ENCODE data around the gene SMAP2. TPM values are rescaled to one million over a fixed set of nuclear protein-coding genes. Genes with fewer than 3 reads are reported as not detected.

SMAP2 gene
- total RNA-seq, 1 experiment from 2014 or later, result 20.2 TPM

- peaks cover 20% of the 10 kb centered on the region for H3K36me3 Mint-ChIP-seq (ENCODE audit: insufficient read depth, unreplicated experiment)
- BruUV-seq (replicated peaks), result no TSS peak
- H3K9me3 Mint-ChIP-seq (ENCODE audit: unreplicated experiment), result no peaks in the 10 kb centered on the region
- intact Hi-C loops (cut with micrococcal nuclease), result no loop called here
- H3K27ac Mint-ChIP-seq (ENCODE audit: low read depth, unreplicated experiment), result no peak overlapping the region
- peaks cover 6% of the 10 kb centered on the region for H3K4me1 Mint-ChIP-seq (ENCODE audit: insufficient read depth, unreplicated experiment)
- POLR2A ChIA-PET, result interaction anchor here (0.6 to 1.5 kb wide), 8 partner anchors 9 to 292 kb away, joined by 3 to 4 read pairs (median 3); partner anchors contain the start of genes RLF and SMAP2
- no peak overlapping the region for H3K4me3 Mint-ChIP-seq (ENCODE audit: unreplicated experiment)
- DNase-seq (ENCODE audit: unreplicated experiment), result no peak
- CTCF ChIA-PET, result interaction anchor here (0.5 to 3.3 kb wide), 8 partner anchors 27 to 676 kb away, joined by 3 to 18 read pairs (median 5); no protein-coding TSS in a partner anchor
- H3K27me3 Mint-ChIP-seq (ENCODE audit: insufficient read depth, unreplicated experiment), result no peaks in the 10 kb centered on the region
- no peak for TF ChIP-seq CTCF (IDR thresholded peaks at IDR 0.05; ENCODE audit: unreplicated experiment)
These were observed 37.8 kb downstream of the SMAP2 start for GRCh38 chr1:40411294-40411693.

GRCh38 chr1:40411843-40412242, 38.3 kb downstream of the SMAP2 start:
- ChIA-PET POLR2A (interaction anchor here (0.6 to 1.5 kb wide), 6 partner anchors 9 to 292 kb away, joined by 3 to 4 read pairs (median 4); partner anchors contain the start of genes SMAP2 and ZFP69B), CTCF (interaction anchor here (0.6 to 3.3 kb wide), 5 partner anchors 26 to 676 kb away, joined by 4 to 18 read pairs (median 6); no protein-coding TSS in a partner anchor)
- no peak for DNase-seq (ENCODE audit: unreplicated experiment)
- peaks cover 6% of the 10 kb centered on the region for H3K4me1 Mint-ChIP-seq (ENCODE audit: insufficient read depth, unreplicated experiment)
- no peaks in the 10 kb centered on the region for H3K9me3 Mint-ChIP-seq (ENCODE audit: unreplicated experiment)
- H3K4me3 Mint-ChIP-seq (ENCODE audit: unreplicated experiment), result no peak overlapping the region
- H3K36me3 Mint-ChIP-seq (ENCODE audit: insufficient read depth, unreplicated experiment), result peaks cover 21% of the 10 kb centered on the region
- no peak overlapping the region for H3K27ac Mint-ChIP-seq (ENCODE audit: low read depth, unreplicated experiment)
- intact Hi-C loops (cut with micrococcal nuclease), result no loop called here
- BruUV-seq (replicated peaks), result no TSS peak
- TF ChIP-seq CTCF (IDR thresholded peaks at IDR 0.05; ENCODE audit: unreplicated experiment), result no peak
- H3K27me3 Mint-ChIP-seq (ENCODE audit: insufficient read depth, unreplicated experiment), result no peaks in the 10 kb centered on the region

GRCh38 chr1:40413527-40414252, 40.2 kb downstream of the SMAP2 start:
- Mint-ChIP-seq H3K4me1 (ENCODE audit: insufficient read depth, unreplicated experiment) (peaks cover 6% of the 10 kb centered on the region), H3K27ac (ENCODE audit: low read depth, unreplicated experiment) (no peak overlapping the region), H3K9me3 (ENCODE audit: unreplicated experiment) (no peaks in the 10 kb centered on the region), H3K36me3 (ENCODE audit: insufficient read depth, unreplicated experiment) (peaks cover 38% of the 10 kb centered on the region), H3K4me3 (ENCODE audit: unreplicated experiment) (no peak overlapping the region), H3K27me3 (ENCODE audit: insufficient read depth, unreplicated experiment) (no peaks in the 10 kb centered on the region)
- BruUV-seq (replicated peaks), result no TSS peak
- ChIA-PET CTCF (no interaction called here), POLR2A (interaction anchor here (0.7 kb wide), 1 partner anchor 447 kb away, joined by 3 read pairs; no protein-coding TSS in a partner anchor)
- intact Hi-C loops (cut with micrococcal nuclease), result no loop called here
- TF ChIP-seq CTCF (IDR thresholded peaks at IDR 0.05; ENCODE audit: unreplicated experiment), result no peak
- no peak for DNase-seq (ENCODE audit: unreplicated experiment)

GRCh38 chr1:40414331-40414730, 40.8 kb downstream of the SMAP2 start:
- no peak for TF ChIP-seq CTCF (IDR thresholded peaks at IDR 0.05; ENCODE audit: unreplicated experiment)
- intact Hi-C loops (cut with micrococcal nuclease), result no loop called here
- H3K9me3 Mint-ChIP-seq (ENCODE audit: unreplicated experiment), result no peaks in the 10 kb centered on the region
- peaks cover 6% of the 10 kb centered on the region for H3K4me1 Mint-ChIP-seq (ENCODE audit: insufficient read depth, unreplicated experiment)
- POLR2A ChIA-PET, result interaction anchor here (0.7 kb wide), 1 partner anchor 447 kb away, joined by 3 read pairs; no protein-coding TSS in a partner anchor
- no TSS peak for BruUV-seq (replicated peaks)
- peaks cover 43% of the 10 kb centered on the region for H3K36me3 Mint-ChIP-seq (ENCODE audit: insufficient read depth, unreplicated experiment)
- H3K27ac Mint-ChIP-seq (ENCODE audit: low read depth, unreplicated experiment), result no peak overlapping the region
- H3K4me3 Mint-ChIP-seq (ENCODE audit: unreplicated experiment), result no peak overlapping the region
- H3K27me3 Mint-ChIP-seq (ENCODE audit: insufficient read depth, unreplicated experiment), result no peaks in the 10 kb centered on the region
- CTCF ChIA-PET, result no interaction called here
- DNase-seq (ENCODE audit: unreplicated experiment), result no peak

All from MCF 10A (cell line).